IPS-11a (cell line): ENCODE results near the gene PGA5.

Experiments used
- H3K4me3 ChIP-seq: one replicate; pipeline ENCODE4 v1.5.1; 2013; ENCODE audit warnings: low read depth, low read length, control low read depth

PGA5 gene

GRCh38 chr11:61266602-61267001 is 25.6 kb downstream of the PGA5 start:
- H3K4me3 ChIP-seq, result no peak overlapping the region

- no peak overlapping the region for H3K4me3 ChIP-seq
These were observed 26.5 kb downstream of the PGA5 start for GRCh38 chr11:61267437-61267841.

- no peak overlapping the region for H3K4me3 ChIP-seq
These were observed 27.7 kb downstream of the PGA5 start for GRCh38 chr11:61268588-61269250.

- no peak overlapping the region for H3K4me3 ChIP-seq
These were observed 29.5 kb downstream of the PGA5 start for GRCh38 chr11:61270354-61271076.

GRCh38 chr11:61272731-61273130 is 31.8 kb downstream of the PGA5 start:
- H3K4me3 ChIP-seq, result no peak overlapping the region

GRCh38 chr11:61273178-61274078 is 32.5 kb downstream of the PGA5 start:
- H3K4me3 ChIP-seq, result no peak overlapping the region

- no peak overlapping the region for H3K4me3 ChIP-seq
These were observed 33.1 kb downstream of the PGA5 start for GRCh38 chr11:61274084-61274483.

- H3K4me3 ChIP-seq, result no peak overlapping the region
These were observed 34.2 kb downstream of the PGA5 start for GRCh38 chr11:61275191-61275590.

GRCh38 chr11:61277186-61278000 is 36.4 kb downstream of the PGA5 start:
- H3K4me3 ChIP-seq, result no peak overlapping the region

GRCh38 chr11:61278001-61278470 is 37.1 kb downstream of the PGA5 start:
- no peak overlapping the region for H3K4me3 ChIP-seq

GRCh38 chr11:61279934-61280659 is 39.1 kb downstream of the PGA5 start:
- H3K4me3 ChIP-seq, result no peak overlapping the region

GRCh38 chr11:61280883-61281580 is 40.1 kb downstream of the PGA5 start:
- no peak overlapping the region for H3K4me3 ChIP-seq

GRCh38 chr11:61281581-61282250 is 40.7 kb downstream of the PGA5 start:
- H3K4me3 ChIP-seq, result no peak overlapping the region

GRCh38 chr11:61283613-61284012 is 42.6 kb downstream of the PGA5 start:
- no peak overlapping the region for H3K4me3 ChIP-seq

GRCh38 chr11:61287338-61287977 is 46.5 kb downstream of the PGA5 start:
- H3K4me3 ChIP-seq, result no peak overlapping the region

GRCh38 chr11:61290905-61291690 is 50.1 kb downstream of the PGA5 start:
- no peak overlapping the region for H3K4me3 ChIP-seq

GRCh38 chr11:61292356-61292755 is 51.4 kb downstream of the PGA5 start:
- no peak overlapping the region for H3K4me3 ChIP-seq
